ENCODE measurements around the gene FDXACB1. TPM values are rescaled to one million over a fixed set of nuclear protein-coding genes. Genes with fewer than 3 reads are reported as not detected.

The FDXACB1 gene
- polyA plus RNA-seq, 4 donors = 0.67 to 3.3 (median 1.6) TPM

- Histone ChIP-seq H3K4me3 (ENCODE audit: low read depth in 1 of 3, low read length in 3 of 3) (no peak overlapping the region), H3K4me1 (ENCODE audit: control insufficient read depth in 3 of 3, insufficient read depth in 2 of 3, low read depth in 1 of 3, low read length in 2 of 3) (peaks cover 3 to 41% (median 5%) of the 10 kb centered on the region in 3 donors), H3K36me3 (ENCODE audit: control insufficient read depth in 3 of 3, insufficient read depth in 2 of 3, low read depth in 1 of 3, low read length in 3 of 3) (peaks cover 4 to 9% (median 6%) of the 10 kb centered on the region in 3 donors), H3K27me3 (ENCODE audit: control insufficient read depth in 3 of 3, insufficient read depth in 3 of 3, low read length in 3 of 3) (no peaks in the 10 kb centered on the region), H3K9me3 (ENCODE audit: control insufficient read depth in 2 of 2, insufficient read depth in 1 of 2, low read depth in 1 of 2, low read length in 1 of 2) (no peaks in the 10 kb centered on the region), H3K27ac (ENCODE audit: low read depth in 1 of 3, low read length in 2 of 3) (peak overlapping the region in 2 of 3 donors; percentile 11 to 61)
- FAIRE-seq (no peak), DNase-seq (no peak)
- WGBS, 3 donors = 84 to 88% (median 85%) methylated on average over 7 of the region's 7 CpGs
Measured at GRCh38 chr11:111835665-111836064, 43.3 kb downstream of the FDXACB1 start.

DNA sequence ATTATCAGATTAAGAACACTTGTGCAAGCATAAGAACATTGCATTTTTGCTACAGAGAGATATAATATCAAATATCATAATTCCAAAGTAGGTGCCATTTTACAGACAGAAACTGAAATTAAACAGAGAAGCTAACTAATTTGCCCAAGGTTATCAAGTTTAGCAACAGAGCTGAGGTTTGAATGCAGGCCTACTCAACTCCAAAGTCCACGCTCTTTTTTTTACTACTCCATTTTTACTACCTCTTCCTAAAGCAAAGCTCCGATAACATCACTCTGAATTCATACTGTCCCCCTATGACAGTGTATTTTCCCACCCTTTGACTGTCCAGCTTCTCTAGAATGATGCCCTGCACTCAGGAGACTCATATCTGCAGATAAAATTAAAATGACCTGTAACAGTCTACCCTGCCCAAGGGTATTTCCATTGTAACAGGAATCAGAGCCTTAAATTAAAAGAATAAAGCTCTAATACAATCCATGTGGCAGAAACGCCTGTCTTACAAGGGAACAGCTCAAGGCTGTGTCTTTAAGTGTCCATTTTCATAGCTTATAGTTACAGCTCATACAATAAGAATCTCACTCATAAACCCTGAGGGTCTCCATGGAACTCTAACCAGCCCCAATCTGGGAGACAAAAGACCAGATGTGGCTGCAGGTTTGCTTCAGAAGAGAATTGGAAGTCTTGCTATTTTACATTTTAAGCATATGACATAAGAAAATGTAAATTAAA is 44.4 kb downstream of the FDXACB1 start:
- Histone ChIP-seq H3K9me3 (ENCODE audit: control insufficient read depth in 2 of 2, insufficient read depth in 1 of 2, low read depth in 1 of 2, low read length in 1 of 2) (no peaks in the 10 kb centered on the region), H3K4me1 (ENCODE audit: control insufficient read depth in 3 of 3, insufficient read depth in 2 of 3, low read depth in 1 of 3, low read length in 2 of 3) (peaks cover 3 to 32% (median 5%) of the 10 kb centered on the region in 3 donors), H3K27me3 (ENCODE audit: control insufficient read depth in 3 of 3, insufficient read depth in 3 of 3, low read length in 3 of 3) (no peaks in the 10 kb centered on the region), H3K36me3 (ENCODE audit: control insufficient read depth in 3 of 3, insufficient read depth in 2 of 3, low read depth in 1 of 3, low read length in 3 of 3) (peaks cover 4 to 9% (median 6%) of the 10 kb centered on the region in 3 donors), H3K4me3 (ENCODE audit: low read depth in 1 of 3, low read length in 3 of 3) (no peak overlapping the region), H3K27ac (ENCODE audit: low read depth in 1 of 3, low read length in 2 of 3) (peak overlapping the region in 1 of 3 donors; percentile 61)
- 20 to 65% (median 46%) methylated on average over 3 of the region's 3 CpGs for WGBS, 3 donors
- peak; percentile 69 to 78 for DNase-seq
- no peak for FAIRE-seq

DNA sequence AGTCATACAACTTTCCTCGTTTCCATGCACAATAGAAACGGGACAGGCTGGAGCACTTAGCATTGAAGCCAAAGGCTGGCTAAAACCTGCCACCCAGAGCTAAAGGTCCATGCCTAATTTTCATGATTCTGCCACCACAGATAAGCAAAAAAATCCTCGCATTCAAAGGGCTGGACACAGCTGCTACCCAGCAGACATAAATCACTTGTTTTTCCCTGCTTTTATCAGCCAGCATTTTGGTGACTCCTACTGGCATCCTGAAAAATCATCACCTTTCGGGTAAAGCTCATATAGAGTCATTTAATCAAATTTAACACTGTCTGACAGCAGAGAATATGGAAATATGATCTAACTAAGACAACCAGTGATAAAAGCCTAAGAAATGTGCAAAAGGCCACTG is 45.4 kb downstream of the FDXACB1 start:
- peaks cover 3 to 32% (median 5%) of the 10 kb centered on the region in 3 donors for H3K4me1 ChIP-seq (ENCODE audit: control insufficient read depth in 3 of 3, insufficient read depth in 2 of 3, low read depth in 1 of 3, low read length in 2 of 3)
- H3K27me3 ChIP-seq (ENCODE audit: control insufficient read depth in 3 of 3, insufficient read depth in 3 of 3, low read length in 3 of 3) = no peaks in the 10 kb centered on the region
- H3K4me3 ChIP-seq (ENCODE audit: low read depth in 1 of 3, low read length in 3 of 3) = no peak overlapping the region
- FAIRE-seq = no peak
- H3K36me3 ChIP-seq (ENCODE audit: control insufficient read depth in 3 of 3, insufficient read depth in 2 of 3, low read depth in 1 of 3, low read length in 3 of 3) = peaks cover 6 to 9% (median 6%) of the 10 kb centered on the region in 3 donors
- WGBS, 3 donors = 68 to 76% (median 74%) methylated on average over 4 of the region's 4 CpGs
- H3K9me3 ChIP-seq (ENCODE audit: control insufficient read depth in 2 of 2, insufficient read depth in 1 of 2, low read depth in 1 of 2, low read length in 1 of 2) = no peaks in the 10 kb centered on the region
- no peak for DNase-seq
- H3K27ac ChIP-seq (ENCODE audit: low read depth in 1 of 3, low read length in 2 of 3) = peak overlapping the region in 1 of 3 donors; percentile 61

DNA sequence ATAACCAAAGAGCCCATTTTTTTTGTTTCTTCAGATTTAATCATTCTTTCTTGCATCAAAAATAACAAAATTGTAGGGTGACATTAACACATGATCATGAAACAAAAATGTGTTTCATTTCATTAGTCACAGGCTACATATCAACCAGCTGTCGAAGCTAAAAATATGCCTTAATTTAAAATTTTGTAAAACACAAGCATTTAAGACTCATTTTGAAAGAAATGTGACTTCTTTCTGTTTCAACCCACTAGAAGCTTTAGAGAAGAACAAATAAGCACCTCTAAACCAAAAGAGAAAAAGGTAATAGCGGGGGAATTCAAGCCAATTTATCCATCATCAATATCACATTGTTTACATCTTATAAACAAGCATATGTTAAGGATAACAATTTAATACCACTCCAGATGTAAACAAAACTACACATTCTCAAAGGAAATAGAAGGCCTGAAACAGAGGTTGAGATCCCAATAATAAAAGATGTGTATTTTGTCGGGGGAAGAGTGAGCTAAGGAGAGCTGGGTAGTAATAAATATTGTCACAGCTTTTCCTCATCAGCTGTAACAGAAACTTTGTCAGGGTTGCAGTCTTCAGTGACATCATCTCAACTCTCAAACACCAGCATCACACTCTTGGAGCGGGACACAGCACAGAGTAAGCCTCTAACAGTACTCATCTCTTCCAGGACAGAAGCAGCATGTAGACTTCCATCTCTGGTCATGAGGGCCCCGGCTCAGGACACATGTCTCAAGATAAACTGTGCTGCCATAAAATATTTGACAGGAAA is 49.6 kb downstream of the FDXACB1 start:
- no peak overlapping the region for H3K27ac ChIP-seq (ENCODE audit: low read depth in 1 of 3, low read length in 2 of 3)
- H3K36me3 ChIP-seq (ENCODE audit: control insufficient read depth in 3 of 3, insufficient read depth in 2 of 3, low read depth in 1 of 3, low read length in 3 of 3) = peaks cover 2 to 15% (median 2%) of the 10 kb centered on the region in 3 donors
- H3K4me3 ChIP-seq (ENCODE audit: low read depth in 1 of 3, low read length in 3 of 3) = no peak overlapping the region
- no peak for DNase-seq
- H3K4me1 ChIP-seq (ENCODE audit: control insufficient read depth in 3 of 3, insufficient read depth in 2 of 3, low read depth in 1 of 3, low read length in 2 of 3) = peaks cover 0 to 9% (median 0%) of the 10 kb centered on the region in 3 donors
- no peaks in the 10 kb centered on the region for H3K27me3 ChIP-seq (ENCODE audit: control insufficient read depth in 3 of 3, insufficient read depth in 3 of 3, low read length in 3 of 3)
- no peaks in the 10 kb centered on the region for H3K9me3 ChIP-seq (ENCODE audit: control insufficient read depth in 2 of 2, insufficient read depth in 1 of 2, low read depth in 1 of 2, low read length in 1 of 2)
- WGBS, 3 donors = 84 to 89% (median 84%) methylated on average over 5 of the region's 5 CpGs
- FAIRE-seq = no peak

GRCh38 chr11:111826322-111826950 is 52.5 kb downstream of the FDXACB1 start:
- no peak overlapping the region for H3K27ac ChIP-seq (ENCODE audit: low read depth in 1 of 3, low read length in 2 of 3)
- FAIRE-seq (no peak), DNase-seq (no peak)
- H3K4me1 ChIP-seq (ENCODE audit: control insufficient read depth in 3 of 3, insufficient read depth in 2 of 3, low read depth in 1 of 3, low read length in 2 of 3) = no peaks in the 10 kb centered on the region
- no peaks in the 10 kb centered on the region for H3K9me3 ChIP-seq (ENCODE audit: control insufficient read depth in 2 of 2, insufficient read depth in 1 of 2, low read depth in 1 of 2, low read length in 1 of 2)
- H3K27me3 ChIP-seq (ENCODE audit: control insufficient read depth in 3 of 3, insufficient read depth in 3 of 3, low read length in 3 of 3) = no peaks in the 10 kb centered on the region
- H3K4me3 ChIP-seq (ENCODE audit: low read depth in 1 of 3, low read length in 3 of 3) = no peak overlapping the region
- peaks cover 2 to 21% (median 2%) of the 10 kb centered on the region in 3 donors for H3K36me3 ChIP-seq (ENCODE audit: control insufficient read depth in 3 of 3, insufficient read depth in 2 of 3, low read depth in 1 of 3, low read length in 3 of 3)
- 93 to 95% (median 93%) methylated on average over 2 of the region's 2 CpGs for WGBS, 3 donors

Other genes with a start within 250 kb of the FDXACB1 start
- gene PPP2R1B, start 112.8 kb downstream of the FDXACB1 start, polyA plus RNA-seq = 10 to 100 TPM in 3 of 4 donors, 1 to 10 TPM in 1; 9.5 to 38.4 (median 14.4) TPM
- gene ALG9, start 7.6 kb downstream of the FDXACB1 start, polyA plus RNA-seq = 10 to 100 TPM; 15.7 to 31.9 (median 17.3) TPM
- gene CFAP68, start 376 bp upstream of the FDXACB1 start, polyA plus RNA-seq = 10 to 100 TPM; 21.2 to 44.2 (median 27.5) TPM
- gene CRYAB, start 32.6 kb upstream of the FDXACB1 start, polyA plus RNA-seq = 100 to 1,000 TPM in 1 of 4 donors, 10 to 100 TPM in 3; 12.4 to 260 (median 45.0) TPM
- 1 to 10 TPM in 3 of 4 donors, not detected in 1; 1.7 to 4.3 (median 3.0) TPM for gene HSPB2, start 33.6 kb upstream of the FDXACB1 start, polyA plus RNA-seq
- 10 to 100 TPM; 10.3 to 33.5 (median 24.9) TPM for gene C11orf52, start 39.7 kb upstream of the FDXACB1 start, polyA plus RNA-seq
- 1 to 10 TPM; 1.3 to 9.7 (median 5.1) TPM for gene DIXDC1, start 58.2 kb upstream of the FDXACB1 start, polyA plus RNA-seq
- gene DLAT, start 146.2 kb upstream of the FDXACB1 start, polyA plus RNA-seq = 10 to 100 TPM; 24.0 to 28.4 (median 24.5) TPM
- 1 to 10 TPM in 2 of 4 donors, under 1 TPM in 1, not detected in 1; 0.67 to 1.2 (median 1.1) TPM for gene PIH1D2, start 194.9 kb upstream of the FDXACB1 start, polyA plus RNA-seq
- gene NKAPD1, start 195.1 kb upstream of the FDXACB1 start, polyA plus RNA-seq = 10 to 100 TPM in 2 of 4 donors, 1 to 10 TPM in 2; 8.3 to 26.4 (median 12.7) TPM
- gene TIMM8B, start 207.6 kb upstream of the FDXACB1 start, polyA plus RNA-seq = 100 to 1,000 TPM in 1 of 4 donors, 10 to 100 TPM in 3; 53.3 to 154 (median 94.4) TPM
- 100 to 1,000 TPM; 145 to 421 (median 229) TPM for gene SDHD, start 207.7 kb upstream of the FDXACB1 start, polyA plus RNA-seq

Data from small intestine (tissue), 7 donors.